WTC11 (cell line): ENCODE results near the gene ZNF496. TPM values are rescaled to one million over a fixed set of nuclear protein-coding genes. Genes with fewer than 3 reads are reported as not detected.
"Not testable (repeated sequence)": the region's sequence is repeated elsewhere in the genome, so short reads cannot be mapped to it uniquely, and the experiment has no call there.

Experiments used
- ATAC-seq: fragments of 200-7000 bp; cut with Tn5 transposase; 2 replicates; pipeline ENCODE4 v1.10.0; 2021; ENCODE audit warnings: mild to moderate bottlenecking, moderate library complexity
- CTCF ChIA-PET: fragments of 300-600 bp; sonication (Branson Sonifier 250); formaldehyde crosslinking; loops from one replicate; lab custom pipeline; 2021; ENCODE audit warnings: antibody characterized with exemption; lab: Charles Lee
- POLR2A ChIA-PET: fragments of 350-600 bp; sonication (Branson Sonifier 250); formaldehyde crosslinking; loops from one replicate; lab custom pipeline; 2021; ENCODE audit warnings: antibody characterized with exemption; lab: Charles Lee
- DNase-seq: peaks from one replicate; pipeline ENCODE4 v3.0.0; 2021; ENCODE audit warnings: low spot score
- H3K27ac Mint-ChIP-seq: 2 replicates; pipeline ENCODE4 v1.8.0; 2021; ENCODE audit warnings: mixed read lengths
- H3K27me3 Mint-ChIP-seq: 2 replicates; pipeline ENCODE4 v1.8.0; 2021; ENCODE audit warnings: low read depth, mild to moderate bottlenecking, moderate library complexity, mixed read lengths
- H3K36me3 Mint-ChIP-seq: 2 replicates; pipeline ENCODE4 v1.8.0; 2021; ENCODE audit warnings: mixed read lengths
- H3K4me1 Mint-ChIP-seq: 2 replicates; pipeline ENCODE4 v1.8.0; 2022; ENCODE audit warnings: mixed read lengths
- H3K4me3 Mint-ChIP-seq: 2 replicates; pipeline ENCODE4 v1.8.0; 2021; ENCODE audit warnings: mild to moderate bottlenecking, moderate library complexity, mixed read lengths
- H3K9me3 Mint-ChIP-seq: 2 replicates; pipeline ENCODE4 v1.8.0; 2021; ENCODE audit warnings: mixed read lengths
- FOXP1 ChIP-seq: sonication (generic); formaldehyde crosslinking; IDR thresholded peaks from 2 replicates; pipeline ENCODE4 v1.8.0; 2022; ENCODE audit warnings: missing genetic modification reagents, mild to moderate bottlenecking, moderate library complexity, borderline replicate concordance
- GRHL2 ChIP-seq: fragments of 250-450 bp; sonication (Bioruptor Pico); IDR thresholded peaks from 2 replicates; pipeline ENCODE4 v1.8.0; 2022; ENCODE audit warnings: mild to moderate bottlenecking, moderate library complexity; ENCODE audit not compliant: insufficient replicate concordance, severe bottlenecking
- GTF2I ChIP-seq: fragments of 250-450 bp; sonication (Bioruptor Pico); conservative IDR thresholded peaks from 2 replicates; pipeline ENCODE4 v1.4.0; 2021; ENCODE audit warnings: mild to moderate bottlenecking
- JAZF1 ChIP-seq: fragments of 250-450 bp; sonication (Bioruptor Pico); IDR thresholded peaks from 2 replicates; pipeline ENCODE4 v1.9.0; 2021; ENCODE audit warnings: moderate library complexity, mild to moderate bottlenecking, inconsistent platforms
- NR2C2 ChIP-seq: sonication (generic); formaldehyde crosslinking; IDR thresholded peaks from 2 replicates; pipeline ENCODE4 v1.8.0; 2022; ENCODE audit warnings: mild to moderate bottlenecking, missing genetic modification reagents
- SP1 ChIP-seq: sonication (generic); formaldehyde crosslinking; conservative IDR thresholded peaks from 2 replicates; pipeline ENCODE4 v1.8.1; 2022; ENCODE audit warnings: missing genetic modification reagents
- ZNF317 ChIP-seq: sonication (generic); formaldehyde crosslinking; IDR thresholded peaks from 2 replicates; pipeline ENCODE4 v1.8.1; 2023; ENCODE audit warnings: low read depth, mild to moderate bottlenecking, moderate library complexity, missing genetic modification reagents, borderline replicate concordance
- total RNA-seq: library from RNA; stranded (reverse); gene quantifications from 3 replicates; pipeline ENCODE4 v1.2.3, GENCODE V29; 2021
- TF ChIP-seq, protein P1 (sequence below): fragments of 250-450 bp; sonication (Bioruptor Pico); IDR thresholded peaks from 2 replicates; pipeline ENCODE4 v1.9.0; 2021; ENCODE audit warnings: mild to moderate bottlenecking
- TF ChIP-seq, protein P2 (sequence below): fragments of 250-450 bp; sonication (Bioruptor Pico); IDR thresholded peaks from 2 replicates; pipeline ENCODE4 v1.9.0; 2021; ENCODE audit warnings: mild to moderate bottlenecking
- TF ChIP-seq, protein P3 (sequence below): sonication (generic); formaldehyde crosslinking; IDR thresholded peaks from 2 replicates; pipeline ENCODE4 v1.8.0; 2022; ENCODE audit warnings: mild to moderate bottlenecking, missing genetic modification reagents
- TF ChIP-seq, protein P4 (sequence below): sonication (generic); formaldehyde crosslinking; conservative IDR thresholded peaks from 2 replicates; pipeline ENCODE4 v1.8.1; 2022; ENCODE audit warnings: mild to moderate bottlenecking, missing genetic modification reagents
- TF ChIP-seq, protein P5 (sequence below): sonication (generic); formaldehyde crosslinking; IDR thresholded peaks from 2 replicates; pipeline ENCODE4 v1.8.1; 2022; ENCODE audit warnings: mild to moderate bottlenecking, moderate library complexity, missing genetic modification reagents

The ZNF496 gene
- total RNA-seq, 1 experiment from 2014 or later, result 88.3 TPM

DNA sequence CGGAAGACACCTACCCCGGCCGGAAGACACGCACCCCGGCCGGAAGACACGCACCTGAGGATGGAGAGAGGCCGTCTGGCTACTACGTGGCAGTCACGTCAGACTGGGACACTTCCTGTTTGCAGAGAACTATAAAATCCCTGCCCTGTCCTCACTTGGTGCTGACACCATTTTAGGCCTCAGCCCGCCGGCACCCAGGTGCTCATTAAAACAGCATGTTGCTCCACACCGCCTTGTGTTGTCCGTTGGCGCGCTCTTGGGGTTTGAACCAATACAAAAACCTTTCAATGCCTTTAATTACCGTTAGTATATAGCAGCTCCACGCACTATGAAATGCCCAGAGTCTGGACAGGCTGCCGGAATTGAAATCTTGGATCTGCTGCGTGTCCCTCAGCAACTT, 41.1 kb downstream of the ZNF496 start:
- POLR2A ChIA-PET, result no interaction called here
- CTCF ChIA-PET, result interaction anchor here (1.2 kb wide), 1 partner anchor 9 kb away, joined by 3 read pairs; no protein-coding TSS in a partner anchor
- no peak for DNase-seq
- no peak for ATAC-seq
- no peak for TF ChIP-seq ZNF317 (CRISPR knock-in tag)
- TF ChIP-seq NR2C2 (CRISPR knock-in tag), result no peak
- TF ChIP-seq, protein P1, sequence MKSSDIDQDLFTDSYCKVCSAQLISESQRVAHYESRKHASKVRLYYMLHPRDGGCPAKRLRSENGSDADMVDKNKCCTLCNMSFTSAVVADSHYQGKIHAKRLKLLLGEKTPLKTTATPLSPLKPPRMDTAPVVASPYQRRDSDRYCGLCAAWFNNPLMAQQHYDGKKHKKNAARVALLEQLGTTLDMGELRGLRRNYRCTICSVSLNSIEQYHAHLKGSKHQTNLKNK (CRISPR knock-in tag), result no peak
- TF ChIP-seq GRHL2 (CRISPR knock-in tag), result no peak
- TF ChIP-seq, protein P2, sequence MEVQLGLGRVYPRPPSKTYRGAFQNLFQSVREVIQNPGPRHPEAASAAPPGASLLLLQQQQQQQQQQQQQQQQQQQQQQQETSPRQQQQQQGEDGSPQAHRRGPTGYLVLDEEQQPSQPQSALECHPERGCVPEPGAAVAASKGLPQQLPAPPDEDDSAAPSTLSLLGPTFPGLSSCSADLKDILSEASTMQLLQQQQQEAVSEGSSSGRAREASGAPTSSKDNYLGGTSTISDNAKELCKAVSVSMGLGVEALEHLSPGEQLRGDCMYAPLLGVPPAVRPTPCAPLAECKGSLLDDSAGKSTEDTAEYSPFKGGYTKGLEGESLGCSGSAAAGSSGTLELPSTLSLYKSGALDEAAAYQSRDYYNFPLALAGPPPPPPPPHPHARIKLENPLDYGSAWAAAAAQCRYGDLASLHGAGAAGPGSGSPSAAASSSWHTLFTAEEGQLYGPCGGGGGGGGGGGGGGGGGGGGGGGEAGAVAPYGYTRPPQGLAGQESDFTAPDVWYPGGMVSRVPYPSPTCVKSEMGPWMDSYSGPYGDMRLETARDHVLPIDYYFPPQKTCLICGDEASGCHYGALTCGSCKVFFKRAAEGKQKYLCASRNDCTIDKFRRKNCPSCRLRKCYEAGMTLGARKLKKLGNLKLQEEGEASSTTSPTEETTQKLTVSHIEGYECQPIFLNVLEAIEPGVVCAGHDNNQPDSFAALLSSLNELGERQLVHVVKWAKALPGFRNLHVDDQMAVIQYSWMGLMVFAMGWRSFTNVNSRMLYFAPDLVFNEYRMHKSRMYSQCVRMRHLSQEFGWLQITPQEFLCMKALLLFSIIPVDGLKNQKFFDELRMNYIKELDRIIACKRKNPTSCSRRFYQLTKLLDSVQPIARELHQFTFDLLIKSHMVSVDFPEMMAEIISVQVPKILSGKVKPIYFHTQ (CRISPR knock-in tag), result no peak
- TF ChIP-seq, protein P3, sequence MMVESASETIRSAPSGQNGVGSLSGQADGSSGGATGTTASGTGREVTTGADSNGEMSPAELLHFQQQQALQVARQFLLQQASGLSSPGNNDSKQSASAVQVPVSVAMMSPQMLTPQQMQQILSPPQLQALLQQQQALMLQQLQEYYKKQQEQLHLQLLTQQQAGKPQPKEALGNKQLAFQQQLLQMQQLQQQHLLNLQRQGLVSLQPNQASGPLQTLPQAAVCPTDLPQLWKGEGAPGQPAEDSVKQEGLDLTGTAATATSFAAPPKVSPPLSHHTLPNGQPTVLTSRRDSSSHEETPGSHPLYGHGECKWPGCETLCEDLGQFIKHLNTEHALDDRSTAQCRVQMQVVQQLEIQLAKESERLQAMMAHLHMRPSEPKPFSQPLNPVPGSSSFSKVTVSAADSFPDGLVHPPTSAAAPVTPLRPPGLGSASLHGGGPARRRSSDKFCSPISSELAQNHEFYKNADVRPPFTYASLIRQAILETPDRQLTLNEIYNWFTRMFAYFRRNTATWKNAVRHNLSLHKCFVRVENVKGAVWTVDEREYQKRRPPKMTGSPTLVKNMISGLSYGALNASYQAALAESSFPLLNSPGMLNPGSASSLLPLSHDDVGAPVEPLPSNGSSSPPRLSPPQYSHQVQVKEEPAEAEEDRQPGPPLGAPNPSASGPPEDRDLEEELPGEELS (CRISPR knock-in tag), result no peak
- TF ChIP-seq FOXP1 (CRISPR knock-in tag), result no peak
- no peak for TF ChIP-seq SP1 (CRISPR knock-in tag)
- TF ChIP-seq, protein P4, sequence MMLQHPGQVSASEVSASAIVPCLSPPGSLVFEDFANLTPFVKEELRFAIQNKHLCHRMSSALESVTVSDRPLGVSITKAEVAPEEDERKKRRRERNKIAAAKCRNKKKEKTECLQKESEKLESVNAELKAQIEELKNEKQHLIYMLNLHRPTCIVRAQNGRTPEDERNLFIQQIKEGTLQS (CRISPR knock-in tag), result no peak
- Mint-ChIP-seq H3K4me1 (peaks cover 60% of the 10 kb centered on the region), H3K27me3 (no peaks in the 10 kb centered on the region), H3K36me3 (peaks cover 7% of the 10 kb centered on the region), H3K27ac (no peak overlapping the region), H3K4me3 (no peak overlapping the region), H3K9me3 (peaks cover 11% of the 10 kb centered on the region)

DNA sequence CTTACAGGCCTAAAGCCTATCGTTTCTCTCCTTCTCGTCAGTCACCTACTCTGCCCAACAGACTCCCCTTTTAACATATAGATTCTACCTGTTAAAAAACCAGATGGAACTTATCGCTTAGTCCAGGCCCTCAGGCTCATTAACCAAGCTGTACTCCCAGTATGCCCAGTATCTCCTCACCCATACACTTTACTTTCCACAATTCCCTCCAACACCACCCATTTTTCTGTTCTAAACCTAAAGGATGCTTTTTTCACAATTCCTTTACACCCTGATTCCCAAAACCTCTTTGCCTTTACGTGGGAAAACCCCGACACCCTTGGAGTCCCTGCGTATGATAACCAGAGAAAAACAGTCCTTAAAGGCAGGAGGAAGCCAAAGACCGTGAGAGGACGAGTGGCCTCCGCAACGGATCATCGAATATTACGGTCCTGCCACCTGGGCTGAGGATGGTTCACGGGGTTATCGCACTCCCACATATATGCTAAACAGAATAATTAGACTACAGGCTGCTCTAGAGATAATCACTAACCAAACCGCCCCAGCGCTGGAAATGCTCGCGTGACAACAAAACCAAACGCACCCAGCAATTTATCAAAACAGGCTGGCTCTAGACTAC, 42.3 kb downstream of the ZNF496 start:
- Mint-ChIP-seq H3K4me1 (peaks cover 48% of the 10 kb centered on the region), H3K9me3 (peaks cover 11% of the 10 kb centered on the region)
- H3K27ac Mint-ChIP-seq, H3K27me3 Mint-ChIP-seq, POLR2A ChIA-PET, ATAC-seq, DNase-seq, H3K36me3 Mint-ChIP-seq, H3K4me3 Mint-ChIP-seq: not testable (repeated sequence)
- CTCF ChIA-PET, result interaction anchor here (0.6 kb wide), 1 partner anchor 59 kb away, joined by 4 read pairs; no protein-coding TSS in a partner anchor

DNA sequence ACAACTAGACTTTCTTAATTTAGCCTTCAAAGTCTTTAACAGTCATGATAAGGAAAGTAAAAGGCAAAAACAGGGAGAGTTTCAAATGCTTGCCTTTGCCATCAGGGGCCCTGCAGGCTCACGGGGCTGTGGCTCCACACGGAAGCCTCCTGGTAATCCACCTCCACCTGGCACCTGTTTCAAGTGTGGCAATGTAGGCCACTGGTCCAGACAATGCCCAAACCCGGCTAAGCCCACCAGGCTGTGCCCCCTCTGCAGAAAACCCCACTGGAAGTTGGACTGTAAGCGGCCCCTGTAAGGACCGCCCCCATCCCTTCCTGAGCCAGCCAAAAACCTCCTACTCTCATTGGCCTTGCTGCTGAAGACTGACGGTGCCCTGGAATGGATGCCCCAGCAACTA, 43.3 kb downstream of the ZNF496 start:
- CTCF ChIA-PET, result no interaction called here
- no peak for DNase-seq

More for the DNA sequence above, 43.3 kb downstream of the ZNF496 start:
- peaks cover 39% of the 10 kb centered on the region for H3K4me1 Mint-ChIP-seq
- no peak for ATAC-seq
- H3K9me3 Mint-ChIP-seq, result peaks cover 11% of the 10 kb centered on the region
- POLR2A ChIA-PET, result no interaction called here
- H3K27me3 Mint-ChIP-seq, result no peaks in the 10 kb centered on the region
- TF ChIP-seq, protein P3 (CRISPR knock-in tag), result no peak
- TF ChIP-seq, protein P5, sequence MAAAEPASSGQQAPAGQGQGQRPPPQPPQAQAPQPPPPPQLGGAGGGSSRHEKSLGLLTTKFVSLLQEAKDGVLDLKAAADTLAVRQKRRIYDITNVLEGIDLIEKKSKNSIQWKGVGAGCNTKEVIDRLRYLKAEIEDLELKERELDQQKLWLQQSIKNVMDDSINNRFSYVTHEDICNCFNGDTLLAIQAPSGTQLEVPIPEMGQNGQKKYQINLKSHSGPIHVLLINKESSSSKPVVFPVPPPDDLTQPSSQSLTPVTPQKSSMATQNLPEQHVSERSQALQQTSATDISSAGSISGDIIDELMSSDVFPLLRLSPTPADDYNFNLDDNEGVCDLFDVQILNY (CRISPR knock-in tag), result no peak
- TF ChIP-seq JAZF1 (CRISPR knock-in tag) (no peak), GTF2I (CRISPR knock-in tag) (no peak)
- TF ChIP-seq, protein P1 (CRISPR knock-in tag), result no peak
- H3K27ac Mint-ChIP-seq, result no peak overlapping the region
- no peak overlapping the region for H3K4me3 Mint-ChIP-seq
- H3K36me3 Mint-ChIP-seq, result peaks cover 7% of the 10 kb centered on the region
